ENCODE results near the gene UTP25.
A peak's percentile ranks its signal among the peaks of the same experiment; 100 is the strongest.

Gene UTP25

GRCh38 chr1:209839875-209840546, 12.2 kb downstream of the UTP25 start:
- ATAC-seq (peak; percentile 85), DNase-seq (peak; percentile 33)

GRCh38 chr1:209840611-209841010, 12.8 kb downstream of the UTP25 start:
- ATAC-seq, result no peak
- no peak for DNase-seq

GRCh38 chr1:209844695-209845407, 17.1 kb downstream of the UTP25 start:
- ATAC-seq (no peak), DNase-seq (no peak)

- no peak for ATAC-seq
- DNase-seq, result no peak
Measured at GRCh38 chr1:209845408-209845725, 17.6 kb downstream of the UTP25 start.

- ATAC-seq (no peak), DNase-seq (no peak)
Measured at GRCh38 chr1:209849388-209849787, 21.6 kb downstream of the UTP25 start.

- peak; percentile 46 for DNase-seq
- peak; percentile 43 for ATAC-seq
Measured at GRCh38 chr1:209850342-209850979, 22.7 kb downstream of the UTP25 start.

GRCh38 chr1:209853676-209854075, 25.9 kb downstream of the UTP25 start:
- ATAC-seq, result no peak
- DNase-seq, result no peak

- DNase-seq (no peak), ATAC-seq (no peak)
Measured at GRCh38 chr1:209854196-209854595, 26.4 kb downstream of the UTP25 start.

- DNase-seq, result no peak
- no peak for ATAC-seq
Measured at GRCh38 chr1:209855006-209855405, 27.2 kb downstream of the UTP25 start.

- no peak for ATAC-seq
Measured at GRCh38 chr1:209855623-209856022, 27.9 kb downstream of the UTP25 start.

GRCh38 chr1:209858561-209859103, 30.9 kb downstream of the UTP25 start:
- ATAC-seq (no peak), DNase-seq (no peak)

More at GRCh38 chr1:209855623-209856022, 27.9 kb downstream of the UTP25 start:
- DNase-seq, result no peak

- peak; percentile 83 for ATAC-seq
Measured at GRCh38 chr1:209860293-209860881, 32.6 kb downstream of the UTP25 start.

GRCh38 chr1:209861242-209861641, 33.5 kb downstream of the UTP25 start:
- DNase-seq (no peak), ATAC-seq (no peak)

More at GRCh38 chr1:209860293-209860881, 32.6 kb downstream of the UTP25 start:
- peak; percentile 76 for DNase-seq

- no peak for ATAC-seq
- DNase-seq, result no peak
Measured at GRCh38 chr1:209862391-209863356, 34.9 kb downstream of the UTP25 start.

GRCh38 chr1:209863766-209864485, 36.2 kb downstream of the UTP25 start:
- no peak for DNase-seq
- ATAC-seq, result no peak

- ATAC-seq (no peak), DNase-seq (no peak)
Measured at GRCh38 chr1:209866201-209866600, 38.4 kb downstream of the UTP25 start.

GRCh38 chr1:209869291-209870149, 41.7 kb downstream of the UTP25 start:
- no peak for ATAC-seq
- DNase-seq, result no peak

GRCh38 chr1:209870151-209870831, 42.5 kb downstream of the UTP25 start:
- ATAC-seq, result no peak
- DNase-seq, result no peak

- ATAC-seq (no peak), DNase-seq (no peak)
Measured at GRCh38 chr1:209871006-209871405, 43.2 kb downstream of the UTP25 start.
